Adrenal gland (tissue), 12 donors: ENCODE results near the gene UBE2QL1. TPM values are rescaled to one million over a fixed set of nuclear protein-coding genes. Genes with fewer than 3 reads are reported as not detected.

Source experiments
- DNase-seq, 7 donors: peaks; one replicate each; pipeline ENCODE4 v3.0.0-alpha.2; 2019 to 2020
- H3K27ac ChIP-seq, 5 donors: fragments of 200-600 bp; sonication (generic) in 4 of 5; 1 replicate in 3 of 5; 2 replicates in 2 of 5; pipeline versions ENCODE4 v1.5.1 to v1.8.0; 2016 to 2020; ENCODE audit warnings: mild to moderate bottlenecking in 1 of 5
- H3K27me3 ChIP-seq: fragments of 200-600 bp; 2 replicates; pipeline ENCODE4 v1.8.0; 2021
- H3K36me3 ChIP-seq, 2 donors: fragments of 200-600 bp; replicated peaks in 1 of 2; 1 replicate in 1 of 2; 2 replicates in 1 of 2; pipeline versions ENCODE4 v1.5.1 to v1.8.0; 2018 to 2022
- H3K4me1 ChIP-seq, 2 donors: fragments of 200-600 bp; replicated peaks in 1 of 2; 1 replicate in 1 of 2; 2 replicates in 1 of 2; pipeline versions ENCODE4 v1.5.1 to v1.8.0; 2018 to 2021
- H3K4me3 ChIP-seq, 4 donors: fragments of 200-600 bp; sonication (generic) in 3 of 4; one replicate each; pipeline ENCODE4 v1.5.1; 2016 to 2018
- H3K9me3 ChIP-seq, 3 donors: fragments of 200-600 bp; sonication (generic) in 1 of 3; replicated peaks in 1 of 3; 1 replicate in 2 of 3; 2 replicates in 1 of 3; pipeline versions ENCODE4 v1.5.1 to v1.8.0; 2016 to 2021
- POLR2A ChIP-seq, 2 donors: fragments of 450-650 bp; IDR thresholded peaks; one replicate each; pipeline ENCODE4 v1.6.1; 2017; ENCODE audit warnings: antibody characterized with exemption in 2 of 2, mild to moderate bottlenecking in 2 of 2, moderate library complexity in 1 of 2
- WGBS, 4 donors: extraction: QIAGEN DNeasy Blood & Tissue Kit in 2 of 4; methylation state at CpG; one replicate each; pipeline versions ENCODE4 v1.1.5 to v1.1.7; 2013 to 2017; 5-methylcytosine and 5-hydroxymethylcytosine counted together
- intact Hi-C, 2 donors: fragments of 100-400 bp; cut with DNase I; formaldehyde crosslinking; loops; one replicate each; pipeline versions ENCODE4 v1.14.1 to v1.15.0; 2022 to 2023
- polyA plus RNA-seq, 3 donors: library from polyadenylated mRNA; stranded (reverse); fragments of 200-250 nt in 2 of 3; fragments of 350-450 nt in 1 of 3; fragmentation: Illumina TruSeq in 1 of 3; extraction: RNeasy Lipid Tissue Mini Kit (QIAGEN cat#74804) in 1 of 3; gene quantifications; one replicate each; pipeline ENCODE4 v1.2.3, GENCODE V29; 2013 to 2014
- total RNA-seq, 9 donors: library from RNA; depleted of rRNA in 4 of 9; stranded (reverse); fragments of >200 nt in 4 of 9; fragments of 120-200 nt in 1 of 9; fragmentation: NEBNext Ultra II Directional in 1 of 9; extraction: Animal tissue kit (Norgen Biotek cat#: 25700) in 1 of 9; gene quantifications; one replicate each; pipeline versions ENCODE4 v1.1.0 to v1.2.4, GENCODE V29; 2013 to 2023
- TF ChIP-seq, protein P1 (sequence below), 6 experiments: fragments of 450-650 bp in 4 of 6; fragments of 200-600 bp in 2 of 6; sonication (generic) in 1 of 6; IDR thresholded peaks; 1 replicate in 5 of 6; 2 replicates in 1 of 6; pipeline versions ENCODE4 v1.5.1 to v1.8.0; 2016 to 2021; ENCODE audit warnings: antibody characterized with exemption in 6 of 6, mild to moderate bottlenecking in 2 of 6, moderate library complexity in 1 of 6
- donor health status: healthy with polysubstance abuse.
- donor health status: Bipolar disorder and iron deficiency.
- donor health status: DM: yes; HTN: yes; CAD: no.
- donor health status: DM: no; HTN: no; CAD: no.
- donor health status: DM: no; HTN: no; CAD: no.
- donor health status: DM: yes; HTN: yes; CAD: no.

UBE2QL1 gene
- total and polyA plus RNA-seq, 12 donors, result 0.12 to 3.4 (median 1.1) TPM

DNA sequence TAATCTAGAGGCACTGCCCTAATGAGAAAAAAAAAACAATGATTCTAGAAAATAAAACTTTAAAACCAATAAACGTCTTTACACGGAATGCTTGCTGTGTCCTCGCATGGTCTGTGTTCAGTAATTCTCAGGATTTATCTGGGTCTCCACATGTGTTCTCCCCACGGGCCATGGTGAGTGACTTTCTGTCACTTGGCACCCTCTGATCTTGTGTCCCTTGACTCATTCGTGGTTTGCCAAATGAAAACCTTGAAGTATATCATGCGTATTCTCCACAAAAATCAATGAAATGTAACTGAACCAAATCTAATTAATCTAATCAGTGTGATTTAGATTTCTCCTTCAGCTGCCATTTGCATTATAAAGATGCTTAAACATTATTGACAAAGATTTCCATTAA lies 48.0 kb downstream of the UBE2QL1 start:
- H3K4me1 ChIP-seq, result no peaks in the 10 kb centered on the region
- H3K9me3 ChIP-seq, result no peaks in the 10 kb centered on the region
- TF ChIP-seq, protein P1, sequence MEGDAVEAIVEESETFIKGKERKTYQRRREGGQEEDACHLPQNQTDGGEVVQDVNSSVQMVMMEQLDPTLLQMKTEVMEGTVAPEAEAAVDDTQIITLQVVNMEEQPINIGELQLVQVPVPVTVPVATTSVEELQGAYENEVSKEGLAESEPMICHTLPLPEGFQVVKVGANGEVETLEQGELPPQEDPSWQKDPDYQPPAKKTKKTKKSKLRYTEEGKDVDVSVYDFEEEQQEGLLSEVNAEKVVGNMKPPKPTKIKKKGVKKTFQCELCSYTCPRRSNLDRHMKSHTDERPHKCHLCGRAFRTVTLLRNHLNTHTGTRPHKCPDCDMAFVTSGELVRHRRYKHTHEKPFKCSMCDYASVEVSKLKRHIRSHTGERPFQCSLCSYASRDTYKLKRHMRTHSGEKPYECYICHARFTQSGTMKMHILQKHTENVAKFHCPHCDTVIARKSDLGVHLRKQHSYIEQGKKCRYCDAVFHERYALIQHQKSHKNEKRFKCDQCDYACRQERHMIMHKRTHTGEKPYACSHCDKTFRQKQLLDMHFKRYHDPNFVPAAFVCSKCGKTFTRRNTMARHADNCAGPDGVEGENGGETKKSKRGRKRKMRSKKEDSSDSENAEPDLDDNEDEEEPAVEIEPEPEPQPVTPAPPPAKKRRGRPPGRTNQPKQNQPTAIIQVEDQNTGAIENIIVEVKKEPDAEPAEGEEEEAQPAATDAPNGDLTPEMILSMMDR (IDR thresholded peaks at IDR 0.05), result no peak
- TF ChIP-seq POLR2A (IDR thresholded peaks at IDR 0.05), result no peak
- intact Hi-C loops, result no loop called here
- H3K27ac ChIP-seq, result no peak overlapping the region
- no peak overlapping the region for H3K4me3 ChIP-seq
- no peaks in the 10 kb centered on the region for H3K36me3 ChIP-seq
- no peak for DNase-seq
- no peaks in the 10 kb centered on the region for H3K27me3 ChIP-seq
- WGBS, 4 donors, result 67 to 79% (median 74%) methylated on average over 6 of the region's 6 CpGs

DNA sequence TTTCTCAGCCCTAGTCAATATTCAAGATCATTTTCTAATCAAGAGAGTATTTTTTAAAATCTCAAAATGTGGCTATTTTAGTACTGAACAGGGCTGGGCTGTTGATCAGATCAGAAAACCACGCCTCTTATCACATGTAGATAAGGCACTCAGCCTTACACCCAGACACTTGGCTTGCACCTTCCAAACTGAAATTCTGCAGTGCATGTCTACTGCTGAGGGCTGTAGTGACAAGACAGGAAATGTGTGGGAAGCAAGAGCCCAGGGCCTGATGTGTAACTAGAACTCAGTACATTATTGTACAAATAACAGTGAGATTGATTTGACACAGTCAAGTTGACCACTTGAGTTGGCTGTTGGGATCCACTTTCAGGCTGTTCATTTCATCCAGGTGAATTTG lies 48.6 kb downstream of the UBE2QL1 start:
- Histone ChIP-seq H3K9me3 (no peaks in the 10 kb centered on the region), H3K27ac (no peak overlapping the region), H3K36me3 (no peaks in the 10 kb centered on the region), H3K27me3 (no peaks in the 10 kb centered on the region), H3K4me1 (no peaks in the 10 kb centered on the region), H3K4me3 (no peak overlapping the region)
- TF ChIP-seq POLR2A (IDR thresholded peaks at IDR 0.05), result no peak
- TF ChIP-seq, protein P1 (IDR thresholded peaks at IDR 0.05), result no peak
- no peak for DNase-seq
- intact Hi-C loops, result no loop called here
- WGBS, 4 donors, result 74 to 87% (median 84%) methylated on average over 1 of the region's 1 CpG

DNA sequence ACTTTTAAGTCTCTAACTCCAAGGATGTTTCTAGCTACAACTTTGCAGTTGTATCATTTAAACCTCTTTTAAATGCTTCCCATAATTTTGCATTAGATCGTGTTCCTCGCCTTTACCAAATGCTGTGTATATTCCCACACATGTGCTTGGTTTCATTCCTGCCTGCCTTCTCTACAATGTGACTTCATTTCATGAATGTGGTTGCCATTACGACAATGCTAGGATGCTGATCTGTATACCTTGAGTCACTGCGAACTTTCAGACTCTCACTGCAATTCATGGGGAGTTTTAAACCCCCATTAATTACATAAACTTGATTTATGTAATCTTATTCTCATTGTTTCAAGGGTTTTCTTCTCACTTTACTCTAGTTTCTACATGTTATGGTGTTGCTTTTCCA lies 50.3 kb downstream of the UBE2QL1 start:
- Histone ChIP-seq H3K4me1 (no peaks in the 10 kb centered on the region), H3K36me3 (no peaks in the 10 kb centered on the region), H3K9me3 (no peaks in the 10 kb centered on the region), H3K27me3 (no peaks in the 10 kb centered on the region), H3K27ac (no peak overlapping the region), H3K4me3 (no peak overlapping the region)
- intact Hi-C loops, result no loop called here
- WGBS, 4 donors, result 80 to 92% (median 87%) methylated on average over 4 of the region's 4 CpGs
- no peak for TF ChIP-seq POLR2A (IDR thresholded peaks at IDR 0.05)
- TF ChIP-seq, protein P1 (IDR thresholded peaks at IDR 0.05), result no peak
- DNase-seq, result no peak

DNA sequence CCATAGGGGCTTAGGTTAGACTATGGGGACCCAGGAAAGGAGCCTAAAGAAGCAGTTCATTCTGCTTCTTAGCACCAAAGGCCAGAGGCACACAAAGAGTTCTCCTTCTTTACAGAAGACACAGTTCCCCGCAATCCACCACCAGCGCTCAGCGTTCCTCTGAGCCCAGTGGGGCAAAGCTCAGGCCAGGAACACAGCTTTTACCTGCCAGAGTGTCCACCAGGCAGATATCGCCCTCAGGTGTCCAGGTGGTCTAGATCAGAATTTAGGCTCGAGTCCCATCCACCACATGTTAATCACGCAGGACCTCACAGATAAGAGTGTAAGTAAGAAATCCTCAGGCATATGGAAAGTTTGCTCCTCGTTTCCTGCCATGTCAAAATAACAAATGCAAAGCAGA lies 53.0 kb downstream of the UBE2QL1 start:
- TF ChIP-seq, protein P1 (IDR thresholded peaks at IDR 0.05), result no peak
- TF ChIP-seq POLR2A (IDR thresholded peaks at IDR 0.05), result no peak
- Histone ChIP-seq H3K27ac (no peak overlapping the region), H3K9me3 (no peaks in the 10 kb centered on the region), H3K4me1 (no peaks in the 10 kb centered on the region), H3K27me3 (no peaks in the 10 kb centered on the region), H3K4me3 (no peak overlapping the region), H3K36me3 (no peaks in the 10 kb centered on the region)
- intact Hi-C loops, result no loop called here
- WGBS, 4 donors, result 78 to 85% (median 82%) methylated on average over 7 of the region's 7 CpGs
- DNase-seq, result no peak
